ENCODE results near the gene ZBTB11. TPM values are rescaled to one million over a fixed set of nuclear protein-coding genes. Genes with fewer than 3 reads are reported as not detected.
A peak's percentile ranks its signal among the peaks of the same experiment; 100 is the strongest.

The ZBTB11 gene
- total and polyA plus RNA-seq, 2 of the 13 experiments (the other 11 are each of a cell fraction or from before 2014, with no cell fraction given), result 5.9 to 18.1 TPM

GRCh38 chr3:101632586-101632985, 44.3 kb downstream of the ZBTB11 start:
- intact Hi-C loops (cut with micrococcal nuclease; ENCODE audit: unreplicated experiment) (loop anchor here (2.0 to 10.0 kb wide), 3 partner anchors 20 to 398 kb away; partner anchors contain the start of gene SENP7), in situ Hi-C loops (cut with HindIII; ENCODE audit: extremely low pct_ligation_motif_present, low pct_unique_long_range_greater_than_20kb) (loop anchor here (25.0 kb wide), 2 partner anchors 395 to 570 kb away; no protein-coding TSS in a partner anchor)
- POLR2A ChIA-PET, result no interaction called here
- TF ChIP-seq HINFP (CRISPR knock-in tag; IDR thresholded peaks at IDR 0.05; ENCODE audit: low read depth) (no peak), PCBP1 (IDR thresholded peaks at IDR 0.05; ENCODE audit: borderline replicate concordance, low read depth, low read length) (no peak), ZSCAN5A (CRISPR knock-in tag; IDR thresholded peaks at IDR 0.05; ENCODE audit: borderline replicate concordance) (no peak), ZNF597 (CRISPR knock-in tag; IDR thresholded peaks at IDR 0.05) (no peak), DMTF1 (CRISPR knock-in tag; IDR thresholded peaks at IDR 0.05) (no peak), ZBTB39 (CRISPR knock-in tag; IDR thresholded peaks at IDR 0.05) (no peak), TEF (CRISPR knock-in tag; IDR thresholded peaks at IDR 0.05) (no peak), ZNF580 (CRISPR knock-in tag; IDR thresholded peaks at IDR 0.05; ENCODE audit: borderline replicate concordance, low read depth) (no peak), ZNF800 (CRISPR knock-in tag; IDR thresholded peaks at IDR 0.05) (no peak), ZBTB3 (CRISPR knock-in tag; IDR thresholded peaks at IDR 0.05; ENCODE audit: borderline replicate concordance, low read depth) (no peak), ZSCAN20 (CRISPR knock-in tag; IDR thresholded peaks at IDR 0.05; ENCODE audit: borderline replicate concordance) (no peak)

More at GRCh38 chr3:101632586-101632985, 44.3 kb downstream of the ZBTB11 start:
- Histone ChIP-seq H3K4me3 (replicated peaks in 1 of 3; ENCODE audit: insufficient read depth in 1 of 3, low read depth in 2 of 3, low read length in 3 of 3) (peak overlapping the region; percentile 1 to 18 (median 8); a peak in 2 of 6 replicates), H3K4me2 (ENCODE audit: low read depth, low read length) (peak overlapping the region; percentile 74), H3K4me1 (ENCODE audit: insufficient read depth, low read length) (peaks cover 31% of the 10 kb centered on the region), H4K20me1 (ENCODE audit: insufficient read depth, low read length) (no peaks in the 10 kb centered on the region), H3K27me3 (ENCODE audit: control insufficient read depth in 1 of 2, insufficient read depth in 2 of 2, low read length in 2 of 2) (peaks cover 0 to 21% of the 10 kb centered on the region in 2 experiments; a peak in 3 of 5 replicates), H3K79me2 (ENCODE audit: insufficient read depth, low read length) (no peaks in the 10 kb centered on the region), H2AFZ (ENCODE audit: low read length) (peak overlapping the region; percentile 25), H3K9ac (ENCODE audit: insufficient read depth, low read depth, low read length) (0 out of 2 replicates have a peak overlapping the region, but pooled peaks have one; percentile 15), H3K27ac (ENCODE audit: extremely low read length, insufficient read depth, low read length) (no peak overlapping the region), H3K36me3 (replicated peaks in 1 of 2; ENCODE audit: control insufficient read depth in 1 of 2, insufficient read depth in 2 of 2, low read length in 2 of 2) (no peaks in the 10 kb centered on the region), H3K9me3 (ENCODE audit: low read length) (no peaks in the 10 kb centered on the region)
- FAIRE-seq (no peak), ATAC-seq (peak; percentile 14), DNase-seq (ENCODE audit: low spot score) (no peak)
- 45% methylated on average over 9 of the region's 11 CpGs for WGBS (ENCODE audit: low lambda C conversion rate)
- BruUV-seq (replicated peaks), result no TSS peak
- CTCF ChIA-PET (ENCODE audit: low intra/inter-chr PET ratio, low total read pairs), result no interaction called here

Data from HepG2 (cell line).